ENCODE data around the gene EOGT. TPM values are rescaled to one million over a fixed set of nuclear protein-coding genes. Genes with fewer than 3 reads are reported as not detected.

EOGT gene
- total and polyA plus RNA-seq, 2 of the 4 experiments (the other 2 are of a cell fraction) = 12.3 to 41.2 TPM

DNA sequence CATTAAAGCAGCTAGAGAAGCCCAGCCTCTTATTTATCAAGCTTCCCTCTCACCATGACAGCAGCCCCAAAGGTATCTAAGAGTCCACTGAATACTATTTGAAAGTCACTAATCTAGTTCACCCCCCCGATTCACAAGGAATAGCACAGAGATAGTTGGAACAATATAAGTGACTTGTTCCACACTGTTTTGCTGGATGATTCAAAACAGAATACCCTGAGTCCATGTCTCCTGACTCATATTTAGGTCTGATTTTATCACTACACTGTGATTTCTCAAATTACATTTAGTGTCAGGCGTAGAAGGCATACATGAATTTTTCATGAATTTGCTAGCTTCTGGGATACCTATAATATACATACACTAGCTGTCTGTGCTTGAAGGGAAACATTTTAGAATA is 18.7 kb upstream of the EOGT start:
- Histone ChIP-seq H3K23ac (ENCODE audit: low read depth, low read length) (no peak overlapping the region), H4K91ac (ENCODE audit: insufficient read depth, low read depth, low read length) (no peak overlapping the region), H3K9me1 (ENCODE audit: insufficient read depth, low read length) (no peaks in the 10 kb centered on the region), H2BK15ac (ENCODE audit: low read depth, low read length) (no peak overlapping the region), H4K8ac (ENCODE audit: low read depth in 2 of 2, low read length in 2 of 2) (no peak overlapping the region), H3K36me3 (ENCODE audit: control insufficient read depth, insufficient read depth, low read length) (peaks cover 32% of the 10 kb centered on the region), H3K4me2 (ENCODE audit: low read depth, low read length) (no peak overlapping the region), H3K4ac (ENCODE audit: low read depth, low read length) (no peak overlapping the region), H3K14ac (replicated peaks; ENCODE audit: low read depth, low read length) (no peak overlapping the region), H2BK20ac (ENCODE audit: low read depth, low read length) (no peak overlapping the region), H2BK5ac (ENCODE audit: low read depth, low read length, poor library complexity, severe bottlenecking) (no peak overlapping the region), H2BK120ac (ENCODE audit: low read depth, low read length) (no peak overlapping the region), H3K79me1 (ENCODE audit: low read depth in 1 of 2, low read length in 2 of 2) (peaks cover 6 to 10% of the 10 kb centered on the region in 2 experiments), H3K27me3 (ENCODE audit: control insufficient read depth, insufficient read depth, low read length) (no peaks in the 10 kb centered on the region), H3K9ac (ENCODE audit: low read depth, low read length) (no peak overlapping the region), H3K27ac (ENCODE audit: insufficient read depth, low read length) (no peak overlapping the region), H2AK9ac (replicated peaks; ENCODE audit: low read depth, low read length, poor library complexity) (no peak overlapping the region), H3K18ac (ENCODE audit: low read depth, low read length) (no peak overlapping the region), H2AK5ac (ENCODE audit: low read depth, low read length) (no peak overlapping the region), H3K4me1 (ENCODE audit: control insufficient read depth, insufficient read depth, low read length) (no peaks in the 10 kb centered on the region), H3K56ac (ENCODE audit: extremely low read depth, insufficient read depth, low read length) (no peak overlapping the region), H3K9me3 (ENCODE audit: control insufficient read depth, insufficient read depth, low read length) (no peaks in the 10 kb centered on the region), H4K5ac (ENCODE audit: low read depth, low read length) (no peak overlapping the region), H3K4me3 (ENCODE audit: insufficient read depth, low read depth, low read length) (no peak overlapping the region), H2AFZ (replicated peaks; ENCODE audit: low read length, poor library complexity) (no peak overlapping the region), H4K20me1 (ENCODE audit: insufficient read depth, low read length) (no peaks in the 10 kb centered on the region; the same call in 1 of the 2 replicates)
- POLR2A ChIA-PET (ENCODE audit: unreplicated experiment) = no interaction called here
- DNase-seq (peak; percentile 71), ATAC-seq (ENCODE audit: low read depth) (peak; percentile 65)
- CTCF ChIA-PET = interaction anchor here (0.7 kb wide), 1 partner anchor 755 kb away, joined by 4 read pairs; no protein-coding TSS in a partner anchor
- dilution Hi-C loops (cut with HindIII; ENCODE audit: low sequenced_read_pairs, unreplicated experiment) (no loop called here), in situ Hi-C loops (cut with MboI; ENCODE audit: low sequenced_read_pairs) (no loop called here), intact Hi-C loops (cut with micrococcal nuclease) (loop anchor here (5.0 kb wide), 1 partner anchor 45 kb away; no protein-coding TSS in a partner anchor)
- WGBS, 2 experiments (ENCODE audit: extremely low coverage in 2 of 2, insufficient read length in 1 of 2) = no CpG with 5 or more reads among the region's 2 CpGs
- BruUV-seq (replicated peaks) = no TSS peak
- TF ChIP-seq MAFK (IDR thresholded peaks at IDR 0.05; ENCODE audit: low read depth, low read length) = no peak
- no peak for TF ChIP-seq RCOR1 (IDR thresholded peaks at IDR 0.05; ENCODE audit: insufficient replicate concordance, low read length)
- TF ChIP-seq MAZ (IDR thresholded peaks at IDR 0.05; ENCODE audit: borderline replicate concordance, low read depth, low read length) = no peak
- TF ChIP-seq BHLHE40 (IDR thresholded peaks at IDR 0.05; ENCODE audit: low read depth, low read length) = no peak
- no peak for TF ChIP-seq NFE2L2 (IDR thresholded peaks at IDR 0.05; ENCODE audit: low read depth, low read length)
- no peak for TF ChIP-seq CTCF (conservative IDR thresholded peaks at IDR 0.05; ENCODE audit: low read depth, low read length)
- TF ChIP-seq RAD21 (IDR thresholded peaks at IDR 0.05; ENCODE audit: low read length) = no peak
- no peak for TF ChIP-seq RFX5 (IDR thresholded peaks at IDR 0.05; ENCODE audit: low read depth, low read length)
- TF ChIP-seq CEBPB (IDR thresholded peaks at IDR 0.05; ENCODE audit: low read depth, low read length) = no peak
- TF ChIP-seq MXI1 (IDR thresholded peaks at IDR 0.05; ENCODE audit: borderline replicate concordance, low read depth, low read length) = no peak
- no peak for TF ChIP-seq ELK1 (IDR thresholded peaks at IDR 0.05; ENCODE audit: borderline replicate concordance, low read depth, low read length)
- TF ChIP-seq, protein P1, sequence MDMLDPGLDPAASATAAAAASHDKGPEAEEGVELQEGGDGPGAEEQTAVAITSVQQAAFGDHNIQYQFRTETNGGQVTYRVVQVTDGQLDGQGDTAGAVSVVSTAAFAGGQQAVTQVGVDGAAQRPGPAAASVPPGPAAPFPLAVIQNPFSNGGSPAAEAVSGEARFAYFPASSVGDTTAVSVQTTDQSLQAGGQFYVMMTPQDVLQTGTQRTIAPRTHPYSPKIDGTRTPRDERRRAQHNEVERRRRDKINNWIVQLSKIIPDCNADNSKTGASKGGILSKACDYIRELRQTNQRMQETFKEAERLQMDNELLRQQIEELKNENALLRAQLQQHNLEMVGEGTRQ (IDR thresholded peaks at IDR 0.05; ENCODE audit: low read depth, low read length) = no peak
- no peak for TF ChIP-seq CHD1 (IDR thresholded peaks at IDR 0.05; ENCODE audit: low read depth, low read length)
- TF ChIP-seq FOS (IDR thresholded peaks at IDR 0.05; ENCODE audit: low read depth, low read length) = no peak
- TF ChIP-seq SMC3 (IDR thresholded peaks at IDR 0.05; ENCODE audit: low read depth, low read length) = no peak
- no peak for TF ChIP-seq POLR2A (IDR thresholded peaks at IDR 0.05; ENCODE audit: low read depth, low read length)

Measured in IMR-90 (cell line).